Activated CD8-positive, alpha-beta memory T cell treated with anti-CD3 and anti-CD28 coated beads, Interleukin-2, amount 50 U/mL, for 24 hours (primary cell): ENCODE data around the gene SAXO1.
"Not testable (repeated sequence)": the region's sequence is repeated elsewhere in the genome, so short reads cannot be mapped to it uniquely, and the experiment has no call there.

Source experiments
- DNase-seq: peaks from one replicate; pipeline ENCODE4 v3.0.0-alpha.2; 2020; ENCODE audit errors: extremely low read depth

Gene SAXO1

GRCh38 chr9:18999173-18999785 is 33.7 kb downstream of the SAXO1 start:
- DNase-seq, result no peak

- DNase-seq, result no peak
Observed at GRCh38 chr9:18997151-18997550, 35.9 kb downstream of the SAXO1 start.

DNA sequence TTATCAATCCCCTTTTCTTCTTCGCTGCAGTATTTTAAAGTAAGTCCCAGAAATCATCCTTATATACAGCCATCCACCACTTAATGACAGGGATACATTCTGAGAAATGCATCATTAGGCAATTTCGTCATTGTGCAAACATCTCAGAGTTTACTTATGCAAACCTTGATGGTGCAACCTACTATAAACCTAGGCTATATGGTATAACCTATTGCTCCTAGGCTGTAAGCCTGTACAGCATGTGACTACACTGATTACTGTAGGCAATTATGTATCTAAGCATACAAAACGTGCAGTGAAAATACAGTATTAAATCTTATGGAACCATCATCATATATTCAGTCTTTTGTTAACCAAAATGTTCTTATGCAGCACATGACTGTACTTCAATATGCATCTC is 36.8 kb downstream of the SAXO1 start:
- no peak for DNase-seq

DNA sequence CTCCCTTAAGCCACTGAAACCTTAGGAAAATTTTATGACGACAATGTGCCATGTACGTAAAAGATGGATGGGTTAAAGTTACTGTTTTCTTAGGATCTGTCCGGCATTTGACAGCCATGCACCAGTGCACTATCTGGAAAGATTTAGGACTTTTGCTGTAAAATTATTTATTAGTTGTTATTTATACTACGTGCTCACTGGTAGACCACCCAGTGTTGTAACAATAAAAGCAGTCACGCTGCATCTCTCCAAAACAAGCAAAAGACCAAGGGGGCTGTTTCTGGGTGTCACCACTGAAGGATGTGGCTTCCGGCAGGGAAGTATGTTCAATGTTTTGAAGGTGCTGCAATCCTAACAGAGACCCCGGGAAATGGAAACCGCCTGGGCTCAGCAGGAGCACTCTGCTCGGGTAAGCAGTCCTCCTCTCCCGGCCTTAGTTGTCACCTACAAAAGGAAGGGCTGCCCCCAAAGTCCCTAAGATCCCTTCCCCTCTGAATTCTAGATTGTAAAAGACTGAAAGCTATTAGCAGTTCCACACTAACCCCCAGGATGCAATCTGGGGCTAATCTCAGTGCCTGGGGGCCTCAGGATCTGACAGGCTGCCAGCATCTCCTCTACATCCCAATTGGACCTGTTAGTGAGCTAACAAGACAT is 38.6 kb downstream of the SAXO1 start:
- no peak for DNase-seq

DNA sequence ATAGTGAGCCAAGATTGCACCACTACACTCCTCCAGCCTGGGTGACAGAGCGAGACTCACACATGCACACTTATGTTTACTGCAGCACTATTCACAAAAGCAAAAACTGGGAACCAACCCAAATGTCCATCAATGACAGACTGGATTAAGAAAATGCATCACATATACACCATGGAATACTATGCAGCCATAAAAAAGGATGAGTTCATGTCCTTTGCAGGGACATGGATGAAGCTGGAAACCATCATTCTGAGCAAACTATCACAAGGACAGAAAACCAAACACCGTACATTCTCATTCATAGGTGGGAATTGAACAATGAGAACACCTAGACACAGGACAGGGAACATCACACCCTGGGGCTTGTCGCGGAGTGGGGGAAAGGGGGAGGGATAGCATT is 41.8 kb downstream of the SAXO1 start:
- not testable (repeated sequence) for DNase-seq

DNA sequence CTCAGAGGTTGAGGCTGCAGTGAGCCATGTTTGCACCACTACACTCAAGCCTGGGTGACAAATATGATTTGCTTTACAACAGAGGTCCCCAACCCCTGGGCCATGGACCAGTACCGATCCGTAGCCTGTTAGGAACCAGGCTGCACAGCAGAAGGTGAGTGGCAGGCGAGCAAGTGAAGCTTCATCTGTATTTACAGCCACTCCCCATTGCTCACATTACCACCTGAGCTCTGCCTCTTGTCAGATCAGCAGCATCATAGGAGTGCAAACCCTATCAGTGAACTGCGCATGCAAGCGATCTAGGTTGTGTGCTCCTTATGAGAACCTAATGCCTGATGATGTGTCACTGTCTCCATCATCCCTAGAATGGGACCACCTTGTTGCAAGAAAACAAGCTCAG is 42.5 kb downstream of the SAXO1 start:
- no peak for DNase-seq

GRCh38 chr9:18989865-18990264 is 43.1 kb downstream of the SAXO1 start:
- DNase-seq, result no peak

- DNase-seq, result no peak
Observed at GRCh38 chr9:18989097-18989496, 43.9 kb downstream of the SAXO1 start.

DNA sequence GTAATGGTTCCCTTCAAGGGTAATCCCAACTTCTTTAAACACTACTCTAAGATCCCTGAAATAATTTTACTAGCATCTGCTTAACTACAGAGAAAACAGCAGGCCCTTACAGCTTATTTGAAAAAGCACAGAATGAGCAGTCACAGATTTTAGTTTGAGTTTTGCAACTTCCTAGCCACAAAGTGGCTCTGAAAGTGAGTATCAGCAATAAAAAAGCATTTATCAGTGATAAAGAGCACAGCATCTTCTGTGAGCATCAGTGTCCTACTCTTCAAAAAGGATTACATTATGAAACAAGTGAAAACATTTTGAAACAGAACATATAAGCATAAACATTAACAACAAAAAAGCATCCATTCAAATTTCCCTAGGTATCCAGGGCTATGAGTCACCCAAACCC is 45.0 kb downstream of the SAXO1 start:
- DNase-seq, result no peak

GRCh38 chr9:18985996-18986395 is 47.0 kb downstream of the SAXO1 start:
- no peak for DNase-seq

GRCh38 chr9:18985464-18985951 is 47.5 kb downstream of the SAXO1 start:
- DNase-seq, result no peak

DNA sequence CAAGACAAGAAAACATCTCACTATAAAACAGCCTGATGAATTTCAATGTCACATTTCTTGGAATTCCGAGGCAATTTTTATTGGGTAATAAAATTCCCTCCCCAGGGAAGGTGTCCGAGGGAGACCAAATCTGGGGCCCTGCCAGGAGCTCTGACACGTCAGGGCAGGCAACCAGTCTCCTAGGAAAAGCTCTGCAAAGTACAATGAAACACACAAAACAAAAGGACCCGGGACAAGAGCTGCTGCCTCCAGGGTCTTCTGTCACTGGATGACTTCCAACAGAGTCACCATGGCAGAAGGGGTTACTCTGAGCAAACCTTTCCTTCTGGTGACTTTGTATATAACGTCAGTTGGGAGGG is 50.8 kb downstream of the SAXO1 start:
- DNase-seq, result no peak

GRCh38 chr9:18981476-18982261 is 51.3 kb downstream of the SAXO1 start:
- DNase-seq, result no peak

DNA sequence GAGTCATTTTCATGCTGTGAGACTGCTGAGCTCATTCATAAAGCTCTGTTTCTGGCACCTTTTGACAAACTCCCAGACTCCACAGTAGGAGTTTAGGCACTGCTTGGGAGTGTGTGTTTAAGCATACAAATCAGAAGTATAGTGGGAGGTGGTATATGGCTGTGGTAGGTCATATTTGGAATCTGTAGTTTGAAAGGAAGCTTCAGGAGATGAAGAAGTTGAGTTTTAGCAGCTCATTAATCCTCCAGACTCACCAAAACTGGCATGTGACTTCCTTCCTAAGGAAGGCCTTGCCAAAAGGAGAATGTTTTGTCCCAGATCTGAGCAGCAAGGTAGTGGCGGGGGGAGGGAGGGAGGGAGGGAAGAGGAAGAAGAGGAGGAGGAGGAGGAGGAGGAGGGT is 52.8 kb downstream of the SAXO1 start:
- DNase-seq, result no peak

GRCh38 chr9:18979367-18979766 is 53.6 kb downstream of the SAXO1 start:
- DNase-seq, result no peak

- no peak for DNase-seq
Observed at GRCh38 chr9:18978188-18978587, 54.8 kb downstream of the SAXO1 start.

DNA sequence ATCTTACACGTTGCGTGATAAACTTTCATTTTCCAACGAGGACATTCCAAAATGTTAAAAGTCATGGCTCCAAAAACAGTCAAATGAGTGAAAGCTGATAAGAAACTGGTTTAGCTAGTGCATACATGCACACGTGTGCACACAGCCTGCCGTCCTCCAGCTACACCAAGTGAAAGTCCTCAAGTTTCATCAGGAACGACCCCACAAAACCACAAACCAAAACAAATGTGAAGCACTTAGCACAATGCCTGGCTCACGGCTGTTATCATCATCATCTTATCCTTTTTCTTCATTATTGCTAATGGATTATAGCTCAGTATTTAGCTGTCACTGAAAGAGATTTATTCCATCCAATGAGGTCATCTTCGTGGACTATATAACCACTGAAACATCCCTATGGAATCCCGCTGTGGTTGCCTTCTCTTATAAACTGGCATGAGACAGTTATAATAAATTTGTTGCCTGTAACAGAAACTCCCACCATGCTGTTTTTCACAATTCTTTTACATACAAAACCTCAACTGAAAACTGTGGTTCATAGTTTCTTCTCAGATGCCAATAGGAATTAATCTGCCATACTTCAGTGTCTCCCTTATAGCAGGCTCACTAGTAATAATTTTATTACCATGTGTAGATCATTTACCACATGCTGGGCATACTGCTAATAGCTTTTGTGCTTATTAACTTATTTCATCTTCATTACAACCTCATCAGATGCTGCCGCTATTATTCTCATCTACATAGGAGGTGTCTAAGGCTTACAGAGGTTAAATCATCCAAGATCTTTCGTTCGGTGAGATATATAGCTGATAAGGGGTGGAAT is 56.1 kb downstream of the SAXO1 start:
- DNase-seq, result no peak

DNA sequence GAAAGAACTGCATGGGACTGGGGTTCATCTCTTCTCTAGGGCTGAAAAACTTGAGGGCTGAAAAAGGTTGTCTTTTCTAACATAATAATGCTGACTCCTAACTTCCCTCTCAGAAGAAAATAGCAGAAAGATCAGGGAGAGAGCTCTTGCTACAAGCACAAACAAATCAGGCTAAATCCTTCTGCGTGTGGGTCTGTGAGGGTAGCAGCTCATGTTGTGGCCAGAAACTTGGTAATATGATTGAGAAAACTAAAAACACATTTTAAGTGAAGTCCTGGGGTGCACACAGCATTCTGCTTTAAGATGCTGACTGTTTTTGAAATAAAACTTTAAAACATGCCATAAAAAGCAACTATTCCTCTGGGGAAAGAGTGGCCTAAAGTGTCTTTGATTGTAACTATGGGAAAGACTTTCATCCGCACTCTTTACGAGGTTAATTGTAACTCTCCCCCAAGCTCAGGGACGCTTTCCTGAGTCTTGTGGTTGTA is 56.7 kb downstream of the SAXO1 start:
- DNase-seq, result no peak

- DNase-seq, result no peak
Observed at GRCh38 chr9:18973348-18973747, 59.7 kb downstream of the SAXO1 start.

DNA sequence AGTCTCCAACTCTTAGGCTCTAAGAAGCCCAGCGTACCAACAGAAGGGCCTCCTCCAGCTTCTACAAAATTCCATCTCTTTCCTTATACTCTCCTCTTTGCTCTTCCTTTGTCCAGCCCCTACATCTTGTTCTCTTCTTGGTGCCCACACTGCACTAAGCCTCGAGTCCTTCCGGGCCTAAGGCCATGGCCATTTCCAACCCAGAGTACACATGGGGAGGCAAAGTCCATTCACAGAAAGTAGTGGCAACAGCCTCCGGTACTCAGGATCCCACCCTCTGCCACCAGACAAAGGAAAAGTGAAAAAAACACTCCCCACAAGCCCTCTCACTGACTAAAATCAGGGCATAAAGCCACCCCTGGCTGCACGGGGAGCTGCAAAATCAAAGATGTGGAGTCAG is 60.3 kb downstream of the SAXO1 start:
- DNase-seq, result no peak

GRCh38 chr9:18971909-18972308 is 61.1 kb downstream of the SAXO1 start:
- no peak for DNase-seq

DNA sequence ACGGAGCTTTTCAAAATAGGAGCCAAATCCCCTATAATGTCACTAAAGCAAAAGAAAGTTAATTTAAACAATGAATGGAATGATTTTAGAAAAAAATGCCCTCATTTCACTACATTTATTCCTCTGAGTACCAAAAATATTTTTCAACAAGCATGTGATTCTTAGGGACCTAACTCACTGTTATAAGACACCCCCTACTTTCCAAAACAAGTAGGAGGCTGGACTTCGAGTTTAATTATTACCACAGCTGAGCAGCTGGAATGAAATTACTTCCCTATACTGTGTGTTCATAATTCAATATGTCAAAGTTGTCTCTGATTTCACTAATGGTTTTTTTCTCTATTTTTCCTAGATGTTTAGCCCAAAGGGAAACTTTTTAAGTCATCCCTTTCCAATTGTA is 61.6 kb downstream of the SAXO1 start:
- no peak for DNase-seq
